HG02973 (cell line): Measurements from ENCODE around the gene SUGCT.
"Not testable (repeated sequence)": the region's sequence is repeated elsewhere in the genome, so short reads cannot be mapped to it uniquely, and the experiment has no call there.

ENCODE experiments used
- ATAC-seq: cut with Tn5 transposase; IDR thresholded peaks from one replicate; pipeline ENCODE4 v1.9.1; 2021; ENCODE audit warnings: moderate library complexity; ENCODE audit not compliant: unreplicated experiment

The SUGCT gene

DNA sequence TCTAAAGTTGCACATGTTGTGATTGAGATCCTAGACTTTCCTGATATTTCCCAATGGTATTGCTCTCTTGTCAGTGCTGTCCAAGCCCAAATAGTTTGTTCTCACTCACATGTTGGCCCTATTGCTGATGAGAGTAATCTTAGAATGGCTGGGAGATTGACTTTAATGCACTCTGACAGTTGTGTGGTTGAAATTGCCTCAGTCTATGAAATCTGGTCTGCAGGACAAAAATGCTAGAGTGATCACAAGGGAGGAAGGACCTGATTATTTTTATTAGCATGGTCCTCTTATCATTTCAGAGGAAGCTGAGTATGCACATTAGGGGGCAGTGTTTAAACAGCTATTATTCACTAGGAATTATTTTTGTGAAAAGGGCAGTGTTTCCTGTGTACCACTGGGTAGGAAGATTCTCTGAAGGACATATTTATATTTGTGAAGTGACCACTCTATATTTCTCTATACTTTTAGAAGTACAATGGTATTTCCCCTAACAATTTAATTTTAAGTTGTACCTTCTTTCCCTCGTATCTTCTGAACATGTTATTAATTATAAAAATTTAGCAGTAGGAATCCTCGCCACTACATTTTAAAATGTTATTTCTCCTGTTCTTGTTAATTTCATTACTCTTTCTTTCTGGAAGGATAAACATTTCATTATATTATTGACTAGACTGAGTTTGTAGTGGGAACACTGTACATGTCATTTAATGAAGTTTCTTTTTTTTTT is 64.4 kb downstream of the SUGCT start:
- ATAC-seq = no peak

DNA sequence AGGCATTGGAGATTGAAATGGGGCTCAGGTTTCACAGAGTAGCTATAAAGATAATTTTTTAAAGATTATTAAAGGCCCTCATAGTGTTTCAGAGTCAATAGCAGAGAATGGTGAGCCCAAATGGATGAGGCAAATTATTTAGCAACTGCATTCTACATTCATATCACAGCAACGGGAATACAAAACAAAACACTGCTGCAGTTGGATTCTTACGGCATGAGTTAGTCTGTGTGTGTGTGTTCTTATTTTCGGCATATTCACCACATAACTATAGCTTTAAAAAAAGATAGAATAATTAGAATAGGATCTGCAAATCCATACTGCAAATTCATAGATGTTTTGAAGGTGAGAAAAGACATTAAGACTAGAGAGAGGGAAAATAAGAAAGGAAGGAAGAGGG is 66.0 kb downstream of the SUGCT start:
- ATAC-seq = no peak

GRCh38 chr7:40202851-40203250 is 68.0 kb downstream of the SUGCT start:
- ATAC-seq = no peak

DNA sequence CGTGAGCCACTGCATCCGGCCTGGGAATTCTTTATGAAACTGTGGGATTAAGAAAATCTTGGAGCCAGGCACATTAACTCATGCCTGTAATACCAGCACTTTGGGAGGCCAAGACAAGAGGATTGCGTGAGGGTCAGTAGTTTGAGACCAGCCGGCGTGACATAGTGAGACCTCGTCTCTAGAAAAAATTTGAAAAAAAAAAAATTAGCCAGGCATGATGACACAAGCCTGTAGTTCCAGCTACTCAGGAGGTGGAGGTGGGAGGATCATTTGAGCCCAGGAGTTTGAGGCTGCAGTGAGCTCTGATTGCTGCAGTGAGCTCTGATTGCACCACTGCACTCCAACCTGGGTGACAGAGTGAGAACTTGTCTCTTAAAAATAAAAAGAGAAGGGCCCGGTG is 69.8 kb downstream of the SUGCT start:
- ATAC-seq = no peak

- ATAC-seq = no peak
These were observed 71.2 kb downstream of the SUGCT start for GRCh38 chr7:40205992-40206391.

GRCh38 chr7:40211276-40212003 is 76.6 kb downstream of the SUGCT start:
- ATAC-seq = no peak

GRCh38 chr7:40213291-40213690 is 78.5 kb downstream of the SUGCT start:
- ATAC-seq = no peak

DNA sequence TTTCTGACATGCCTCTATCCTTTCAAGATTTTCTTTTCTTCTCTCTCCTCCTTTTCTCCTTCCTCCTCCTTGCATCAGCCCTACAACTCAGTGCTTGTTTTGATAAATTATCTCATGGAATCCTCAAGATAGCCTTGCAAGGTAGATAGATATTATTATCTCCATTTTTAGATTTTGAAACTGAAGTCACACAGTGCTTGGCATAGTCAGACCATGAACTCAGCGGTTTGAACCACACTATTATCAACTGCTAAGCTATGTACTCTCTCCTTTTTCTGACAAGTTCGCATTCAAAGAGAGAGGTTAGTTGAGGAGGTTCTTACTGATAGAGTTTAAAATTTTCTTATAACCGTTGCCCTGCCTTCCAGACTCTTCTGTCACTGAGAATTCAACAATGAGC is 79.1 kb downstream of the SUGCT start:
- no peak for ATAC-seq

- not testable (repeated sequence) for ATAC-seq
These were observed 83.8 kb downstream of the SUGCT start for GRCh38 chr7:40218612-40219011.

DNA sequence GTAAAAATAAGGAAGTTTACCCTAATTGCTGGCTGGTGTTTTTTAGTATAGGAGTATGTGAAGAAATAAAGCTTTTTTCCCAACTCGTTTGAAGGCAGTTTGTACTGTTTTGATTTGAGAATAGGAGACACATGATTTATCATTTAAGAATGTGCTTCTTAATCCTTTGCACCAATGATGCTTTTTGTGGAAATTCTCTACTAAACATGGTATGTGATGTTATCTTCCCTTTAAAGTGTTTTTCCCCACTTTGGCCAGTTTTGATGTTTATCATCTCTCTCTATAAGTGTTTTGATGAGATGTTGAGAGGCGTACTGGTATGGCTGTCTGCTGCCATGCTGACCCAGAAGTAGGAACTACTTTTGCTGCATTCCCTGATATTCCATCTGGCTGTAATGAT is 85.1 kb downstream of the SUGCT start:
- no peak for ATAC-seq

DNA sequence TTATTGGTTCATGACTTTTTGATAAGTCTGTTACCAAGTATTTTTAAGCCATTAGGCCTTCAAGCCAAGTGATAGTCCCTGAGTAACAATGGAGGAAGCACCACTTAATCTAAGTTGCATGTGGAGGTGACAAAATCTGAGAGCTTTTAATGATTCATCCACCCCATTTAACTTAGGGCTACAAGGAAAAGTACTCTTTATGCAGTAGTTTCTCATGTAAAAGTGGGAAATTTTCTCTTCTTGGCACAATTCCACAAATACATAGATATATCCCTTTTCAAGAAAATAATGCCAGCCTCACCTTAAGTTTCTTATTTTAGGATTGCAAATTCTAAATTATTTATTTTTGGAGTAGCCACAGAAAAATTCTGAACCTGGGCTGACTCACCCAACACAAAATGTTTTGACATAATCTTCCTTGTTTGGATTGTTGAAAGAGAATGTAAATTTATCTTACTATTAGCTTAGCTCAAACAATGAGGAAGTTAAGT is 85.7 kb downstream of the SUGCT start:
- ATAC-seq = no peak

DNA sequence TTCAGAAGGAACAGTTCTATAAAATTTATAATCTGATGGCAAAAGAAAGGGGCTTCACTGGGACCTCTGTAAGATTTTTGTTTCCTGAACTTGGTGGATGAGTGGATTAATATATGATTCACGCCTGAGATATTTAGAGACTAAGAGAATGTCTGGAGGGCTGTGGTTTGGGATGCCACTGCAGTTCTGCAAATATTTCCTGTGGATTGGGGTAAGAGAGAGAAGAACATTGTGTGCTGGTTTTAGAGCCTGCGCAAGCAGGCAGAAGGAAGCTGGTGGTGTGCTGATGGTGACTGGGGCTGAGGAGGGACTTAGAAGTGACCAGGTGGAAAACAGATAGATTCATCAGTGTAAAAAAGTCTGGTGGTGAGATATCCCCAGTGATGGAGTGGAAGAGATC is 87.0 kb downstream of the SUGCT start:
- ATAC-seq = no peak

- ATAC-seq = no peak
These were observed 88.8 kb downstream of the SUGCT start for GRCh38 chr7:40223451-40224127.

GRCh38 chr7:40230101-40230500 is 95.3 kb downstream of the SUGCT start:
- ATAC-seq = no peak

- ATAC-seq = no peak
These were observed 97.0 kb downstream of the SUGCT start for GRCh38 chr7:40231796-40232195.

- peak; percentile 52 for ATAC-seq
These were observed 97.6 kb downstream of the SUGCT start for GRCh38 chr7:40232242-40232893.

GRCh38 chr7:40234046-40234445 is 99.2 kb downstream of the SUGCT start:
- ATAC-seq = no peak

DNA sequence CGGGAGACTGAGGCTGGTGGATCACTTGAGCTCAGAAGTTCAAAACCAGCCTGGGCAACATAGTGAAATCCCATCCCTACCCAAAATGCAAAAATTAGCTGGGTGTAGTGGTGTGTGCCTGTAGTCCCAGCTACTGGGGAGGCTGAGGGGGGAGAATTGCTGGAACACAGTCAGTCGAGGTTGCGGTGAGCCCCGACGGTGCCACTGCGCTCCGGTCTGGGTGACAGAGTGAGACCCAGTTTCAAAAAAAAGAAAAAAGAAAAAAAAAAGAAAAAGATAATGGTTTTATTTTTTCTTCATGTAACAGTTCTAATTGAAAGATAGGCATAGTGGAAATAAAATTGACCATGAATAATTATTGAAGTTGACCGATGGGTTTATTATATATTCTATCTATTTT is 99.9 kb downstream of the SUGCT start:
- no peak for ATAC-seq

DNA sequence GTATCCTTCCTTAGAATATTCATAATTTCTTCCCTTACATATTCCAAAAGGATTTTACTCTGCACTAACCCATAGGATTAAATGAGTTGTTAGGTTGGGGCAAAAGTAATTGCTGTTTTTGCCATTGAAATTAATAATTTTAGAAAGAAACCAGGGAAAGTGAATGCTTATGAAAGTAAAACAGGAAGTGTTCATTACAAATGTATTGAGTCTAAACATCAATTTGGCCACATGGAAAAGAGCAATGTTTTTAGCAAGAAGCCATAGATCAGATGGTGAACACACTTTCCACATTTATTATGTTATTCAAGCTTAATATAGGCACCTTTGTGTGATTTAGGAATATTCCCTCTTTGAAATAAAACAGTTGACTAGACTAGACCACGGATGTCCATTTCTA is 102.9 kb downstream of the SUGCT start:
- no peak for ATAC-seq

- ATAC-seq = no peak
These were observed 105.0 kb downstream of the SUGCT start for GRCh38 chr7:40239755-40240303.

DNA sequence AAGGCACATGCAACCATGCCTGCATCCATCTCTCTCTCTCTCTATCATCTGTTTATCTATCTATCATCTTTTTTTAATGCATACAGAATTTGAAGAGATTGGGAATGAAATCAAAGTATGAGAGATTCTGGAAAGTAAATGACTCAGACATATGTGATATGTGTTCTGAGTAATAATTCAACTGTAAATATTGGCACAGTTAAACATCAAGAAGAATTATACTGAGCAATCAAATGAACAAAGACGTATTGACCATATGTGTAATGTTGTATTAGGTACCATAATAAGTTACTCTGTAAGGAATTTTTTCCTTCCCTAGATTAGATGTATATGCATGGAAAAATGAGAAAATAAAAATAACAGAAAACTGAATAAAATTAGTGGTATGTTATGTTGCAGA is 108.3 kb downstream of the SUGCT start:
- ATAC-seq = no peak
